Kidney epithelial cell (primary cell): ENCODE measurements around the gene HDAC6. TPM values are rescaled to one million over a fixed set of nuclear protein-coding genes. Genes with fewer than 3 reads are reported as not detected.

ENCODE experiments used
- DNase-seq: peaks from one replicate; pipeline ENCODE4 v3.0.0-alpha.2; 2010; ENCODE audit warnings: low read depth
- H3K27me3 ChIP-seq: 2 replicates; pipeline ENCODE4 v1.6.0; 2011; ENCODE audit warnings: low read length; ENCODE audit not compliant: control insufficient read depth, insufficient read depth
- H3K36me3 ChIP-seq: 2 replicates; pipeline ENCODE4 v1.5.1; 2011; ENCODE audit warnings: low read length; ENCODE audit not compliant: control insufficient read depth, insufficient read depth
- H3K4me3 ChIP-seq: 2 replicates; pipeline ENCODE4 v1.5.1; 2011; ENCODE audit warnings: low read depth, mild to moderate bottlenecking, control low read depth, low read length
- CTCF ChIP-seq: IDR thresholded peaks from 2 replicates; pipeline ENCODE4 v1.5.1; 2011; ENCODE audit warnings: mild to moderate bottlenecking, moderate library complexity, low read length, control low read depth, inconsistent platforms; ENCODE audit not compliant: insufficient read depth, poor library complexity, severe bottlenecking
- total RNA-seq: library from RNA; depleted of rRNA; stranded (reverse); fragments of >200 nt; gene quantifications from 2 replicates; pipeline ENCODE4 v1.2.3, GENCODE V29; 2015

The HDAC6 gene
- total RNA-seq, 1 donor from 2014 or later: 52.5 TPM

DNA sequence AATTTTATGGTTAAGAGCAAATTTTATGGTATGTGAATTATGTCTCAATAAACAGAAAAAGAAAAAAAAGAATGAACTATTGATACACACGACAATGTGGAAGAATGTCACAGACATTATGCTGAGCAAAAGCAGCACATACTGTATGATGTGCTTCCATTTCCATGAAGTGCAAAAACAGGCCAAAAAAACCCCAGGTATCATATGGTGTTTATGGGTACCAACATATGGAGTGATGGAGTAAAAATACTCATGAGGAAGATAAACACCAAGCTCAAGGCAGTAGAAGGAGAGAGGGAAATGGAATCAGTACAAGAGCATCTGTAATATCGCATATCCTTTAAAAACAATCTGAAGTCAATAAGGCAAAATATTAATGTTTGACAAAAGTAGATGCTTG, 19.7 kb upstream of the HDAC6 start:
- DNase-seq: no peak

GRCh38 chrX:48782795-48783194, 19.1 kb upstream of the HDAC6 start:
- Histone ChIP-seq H3K27me3 (no peaks in the 10 kb centered on the region), H3K4me3 (no peak overlapping the region), H3K36me3 (no peaks in the 10 kb centered on the region)
- DNase-seq: no peak
- TF ChIP-seq CTCF: no peak

More for the DNA sequence above, 19.7 kb upstream of the HDAC6 start:
- H3K27me3 ChIP-seq: no peaks in the 10 kb centered on the region
- H3K4me3 ChIP-seq: no peak overlapping the region
- no peak for TF ChIP-seq CTCF
- H3K36me3 ChIP-seq: no peaks in the 10 kb centered on the region

- H3K27me3 ChIP-seq: no peaks in the 10 kb centered on the region
- H3K4me3 ChIP-seq: no peak overlapping the region
- DNase-seq: no peak
- TF ChIP-seq CTCF: no peak
- no peaks in the 10 kb centered on the region for H3K36me3 ChIP-seq
Observed at GRCh38 chrX:48784726-48785125, 17.1 kb upstream of the HDAC6 start.

DNA sequence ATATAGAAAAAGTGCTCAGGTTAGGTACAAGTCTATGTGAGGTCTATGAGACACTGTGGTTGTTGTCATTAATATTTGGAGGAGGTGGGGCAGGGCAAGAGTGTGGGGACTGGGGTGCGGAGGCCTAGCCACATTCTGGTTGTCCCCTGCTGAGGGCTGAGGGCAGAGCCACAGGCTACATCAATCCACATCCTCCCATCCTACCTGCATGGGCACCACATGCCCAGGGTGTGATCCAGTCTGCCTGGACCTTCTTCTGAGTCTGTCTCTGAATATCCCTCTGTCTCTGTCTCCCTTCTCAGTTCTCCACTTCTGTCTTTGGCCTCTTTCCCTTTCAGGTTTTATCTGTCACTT, 16.7 kb upstream of the HDAC6 start:
- DNase-seq: no peak
- TF ChIP-seq CTCF: no peak
- H3K27me3 ChIP-seq: no peaks in the 10 kb centered on the region

DNA sequence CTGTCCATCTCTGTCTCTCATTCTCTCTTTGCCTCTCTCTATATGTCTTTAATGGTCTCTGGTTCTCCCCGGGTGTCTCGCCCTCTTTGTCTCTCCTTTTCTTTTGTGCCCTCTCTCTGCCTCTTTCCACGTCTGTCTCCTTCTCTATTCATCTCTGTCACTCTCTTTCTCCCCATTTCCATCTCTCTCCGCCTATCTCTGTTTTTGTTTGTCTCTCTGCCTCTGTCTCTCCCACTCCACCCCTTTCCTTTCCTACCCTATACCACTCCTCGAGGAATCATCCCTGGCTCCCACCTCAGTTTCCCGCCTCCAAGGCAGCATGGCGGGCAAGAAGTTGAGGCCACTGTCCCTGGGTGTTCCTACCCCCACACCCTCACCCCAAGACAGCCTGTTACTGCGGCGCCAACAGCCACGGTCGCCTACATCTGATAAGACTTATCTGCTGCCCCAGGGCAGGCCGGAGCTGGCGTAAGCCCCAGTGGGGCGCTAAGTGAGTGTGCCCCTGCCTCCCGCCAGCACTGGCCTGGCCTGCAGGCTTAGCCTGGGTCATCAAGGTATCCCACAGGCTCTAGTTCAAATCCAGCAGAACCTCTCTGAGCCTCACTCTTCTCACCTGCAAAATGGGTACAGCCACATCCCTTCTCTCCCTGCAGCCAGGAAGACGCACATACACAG, 16.2 kb upstream of the HDAC6 start:
- Histone ChIP-seq H3K4me3 (no peak overlapping the region), H3K27me3 (no peaks in the 10 kb centered on the region), H3K36me3 (no peaks in the 10 kb centered on the region)
- no peak for DNase-seq
- no peak for TF ChIP-seq CTCF

More for the DNA sequence above, 16.7 kb upstream of the HDAC6 start:
- no peaks in the 10 kb centered on the region for H3K36me3 ChIP-seq
- no peak overlapping the region for H3K4me3 ChIP-seq

GRCh38 chrX:48786341-48786800, 15.5 kb upstream of the HDAC6 start, which contains the start of gene GATA1:
Gene GATA1 (plus strand): TSS chrX:48786590. CDS start chrX:48791110, 4,520 bp downstream.
- no peaks in the 10 kb centered on the region for H3K27me3 ChIP-seq
- H3K4me3 ChIP-seq: no peak within 1 kb of the TSS
- no peak for TF ChIP-seq CTCF
- no peak for DNase-seq
- H3K36me3 ChIP-seq: no peaks in the 10 kb centered on the region
